HG03135 (cell line): ENCODE data around the gene ATG7.
"Not testable (repeated sequence)": the region's sequence is repeated elsewhere in the genome, so short reads cannot be mapped to it uniquely, and the experiment has no call there.

ENCODE experiments used
- ATAC-seq: cut with Tn5 transposase; IDR thresholded peaks from one replicate; pipeline ENCODE4 v1.9.1; 2021; ENCODE audit warnings: mild to moderate bottlenecking, moderate library complexity; ENCODE audit not compliant: unreplicated experiment

Gene ATG7

GRCh38 chr3:11563159-11563864, 291.1 kb downstream of the ATG7 start:
- no peak for ATAC-seq

- ATAC-seq, result no peak
Observed at GRCh38 chr3:11563865-11564185, 291.6 kb downstream of the ATG7 start.

GRCh38 chr3:11564577-11565001, 292.4 kb downstream of the ATG7 start:
- no peak for ATAC-seq

GRCh38 chr3:11565072-11565471, 292.9 kb downstream of the ATG7 start:
- ATAC-seq, result no peak

GRCh38 chr3:11565492-11565891, 293.3 kb downstream of the ATG7 start:
- ATAC-seq, result no peak

- ATAC-seq, result no peak
Observed at GRCh38 chr3:11565932-11566331, 293.7 kb downstream of the ATG7 start.

GRCh38 chr3:11566478-11566877, 294.3 kb downstream of the ATG7 start:
- no peak for ATAC-seq

GRCh38 chr3:11566916-11567315, 294.7 kb downstream of the ATG7 start:
- no peak for ATAC-seq

- no peak for ATAC-seq
Observed at GRCh38 chr3:11567516-11568467, 295.6 kb downstream of the ATG7 start.

- ATAC-seq, result no peak
Observed at GRCh38 chr3:11568503-11569155, 296.4 kb downstream of the ATG7 start.

- ATAC-seq, result no peak
Observed at GRCh38 chr3:11569156-11569741, 297.1 kb downstream of the ATG7 start.

GRCh38 chr3:11570251-11570650, 298.1 kb downstream of the ATG7 start:
- ATAC-seq, result no peak

- ATAC-seq, result no peak
Observed at GRCh38 chr3:11570789-11571495, 298.7 kb downstream of the ATG7 start.

GRCh38 chr3:11572660-11573059, 300.5 kb downstream of the ATG7 start:
- ATAC-seq, result not testable (repeated sequence)

GRCh38 chr3:11574981-11575669, 302.9 kb downstream of the ATG7 start:
- ATAC-seq, result no peak

- ATAC-seq, result no peak
Observed at GRCh38 chr3:11575677-11576076, 303.5 kb downstream of the ATG7 start.

GRCh38 chr3:11576453-11576852, 304.3 kb downstream of the ATG7 start:
- ATAC-seq, result no peak

GRCh38 chr3:11578169-11578568, 306.0 kb downstream of the ATG7 start:
- ATAC-seq, result no peak

GRCh38 chr3:11580645-11581044, 308.4 kb downstream of the ATG7 start:
- no peak for ATAC-seq
